HG03097 (cell line): ENCODE results near the gene CFAP157.

Experiments used
- ATAC-seq: cut with Tn5 transposase; IDR thresholded peaks from one replicate; pipeline ENCODE4 v1.9.1; 2021; ENCODE audit not compliant: unreplicated experiment, low FRiP score

Gene CFAP157

GRCh38 chr9:127714951-127715469, 8.2 kb downstream of the CFAP157 start:
- no peak for ATAC-seq

GRCh38 chr9:127715470-127716337, 8.9 kb downstream of the CFAP157 start, which contains the start of the genes PTRH1 and TTC16:
Gene PTRH1, minus strand, starts transcription at chr9:127715663. Its CDS starts 24 bp downstream, at chr9:127715639.
Gene TTC16, plus strand, starts transcription at chr9:127716079. Its CDS starts 67 bp downstream, at chr9:127716146.
- peak; percentile 96 for ATAC-seq

- no peak for ATAC-seq
These were observed 9.6 kb downstream of the CFAP157 start for GRCh38 chr9:127716412-127716811.

- ATAC-seq, result no peak
These were observed 11.0 kb downstream of the CFAP157 start for GRCh38 chr9:127717766-127718165.

GRCh38 chr9:127720031-127720864, 13.5 kb downstream of the CFAP157 start:
- ATAC-seq, result no peak

GRCh38 chr9:127720865-127721227, 14.1 kb downstream of the CFAP157 start:
- ATAC-seq, result no peak

- ATAC-seq, result no peak
These were observed 14.6 kb downstream of the CFAP157 start for GRCh38 chr9:127721391-127721821.

GRCh38 chr9:127722055-127722745, 15.4 kb downstream of the CFAP157 start:
- no peak for ATAC-seq

- ATAC-seq, result no peak
These were observed 16.2 kb downstream of the CFAP157 start for GRCh38 chr9:127723013-127723412.

GRCh38 chr9:127723444-127723843, 16.7 kb downstream of the CFAP157 start:
- ATAC-seq, result no peak

- no peak for ATAC-seq
These were observed 17.2 kb downstream of the CFAP157 start for GRCh38 chr9:127724012-127724411.

GRCh38 chr9:127726871-127727270, 20.1 kb downstream of the CFAP157 start:
- no peak for ATAC-seq

- no peak for ATAC-seq
These were observed 22.0 kb downstream of the CFAP157 start for GRCh38 chr9:127728808-127729207.

GRCh38 chr9:127729522-127730256, 22.9 kb downstream of the CFAP157 start:
- no peak for ATAC-seq

- no peak for ATAC-seq
These were observed 23.5 kb downstream of the CFAP157 start for GRCh38 chr9:127730262-127730661.

- no peak for ATAC-seq
These were observed 24.1 kb downstream of the CFAP157 start for GRCh38 chr9:127730799-127731410.

- ATAC-seq, result no peak
These were observed 25.1 kb downstream of the CFAP157 start for GRCh38 chr9:127731938-127732337.

- no peak for ATAC-seq
These were observed 25.7 kb downstream of the CFAP157 start for GRCh38 chr9:127732444-127732843.

- ATAC-seq, result no peak
These were observed 26.8 kb downstream of the CFAP157 start for GRCh38 chr9:127733614-127734013.
